Gastroesophageal sphincter (tissue), 3 donors: ENCODE results near the gene KRT35.

Experiments used
- CTCF ChIP-seq, 4 experiments: fragments of 200-600 bp in 2 of 4; fragments of 450-650 bp in 2 of 4; sonication (generic) in 1 of 4; IDR thresholded peaks; one replicate each; pipeline ENCODE4 v1.5.1; 2017 to 2019; ENCODE audit warnings: antibody characterized with exemption in 4 of 4, mild to moderate bottlenecking in 2 of 4, moderate library complexity in 2 of 4
- EP300 ChIP-seq: sonication (generic); formaldehyde crosslinking; IDR thresholded peaks from one replicate; pipeline ENCODE4 v1.6.1; 2017; ENCODE audit warnings: antibody characterized with exemption, mild to moderate bottlenecking
- POLR2AphosphoS5 ChIP-seq: sonication (generic); formaldehyde crosslinking; IDR thresholded peaks from one replicate; pipeline ENCODE4 v1.6.1; 2017; ENCODE audit warnings: antibody characterized with exemption

GRCh38 chr17:41474863-41475262 lies 6.1 kb downstream of the KRT35 start:
- TF ChIP-seq CTCF (IDR thresholded peaks at IDR 0.05) = no peak
- no peak for TF ChIP-seq POLR2AphosphoS5
- TF ChIP-seq EP300 = no peak
